Smooth muscle cell (in vitro differentiated cells): ENCODE data around the gene PDE9A. TPM values are rescaled to one million over a fixed set of nuclear protein-coding genes. Genes with fewer than 3 reads are reported as not detected.

ENCODE experiments used
- DNase-seq: peaks from one replicate; lab custom pipeline; 2025; ENCODE audit not compliant: unreplicated experiment; lab: John Stamatoyannopoulos, UW
- H2AFZ ChIP-seq: fragments of 200-600 bp; sonication (generic); 2 replicates; pipeline ENCODE4 v1.6.0; 2016; ENCODE audit warnings: antibody characterized with exemption, low read depth, mild to moderate bottlenecking
- H3F3A ChIP-seq: fragments of 200-600 bp; sonication (generic); 2 replicates; pipeline ENCODE4 v1.6.0; 2017; ENCODE audit warnings: antibody characterized with exemption, low read depth
- H3K27ac ChIP-seq: fragments of 200-600 bp; sonication (generic); 2 replicates; pipeline ENCODE4 v1.5.1; 2016; ENCODE audit warnings: low read depth, mild to moderate bottlenecking
- H3K27me3 ChIP-seq: fragments of 200-600 bp; sonication (generic); 2 replicates; pipeline ENCODE4 v1.6.1; 2016; ENCODE audit warnings: low read depth, mild to moderate bottlenecking
- H3K36me3 ChIP-seq: fragments of 200-600 bp; sonication (generic); 2 replicates; pipeline ENCODE4 v1.5.1; 2016; ENCODE audit warnings: low read depth
- H3K4me1 ChIP-seq: fragments of 200-600 bp; sonication (generic); 2 replicates; pipeline ENCODE4 v1.5.1; 2016; ENCODE audit warnings: low read depth
- H3K4me2 ChIP-seq: fragments of 200-600 bp; sonication (generic); 2 replicates; pipeline ENCODE4 v1.6.0; 2016; ENCODE audit warnings: mild to moderate bottlenecking
- H3K4me3 ChIP-seq: fragments of 200-600 bp; sonication (generic); 2 replicates; pipeline ENCODE4 v1.5.1; 2016; ENCODE audit warnings: mild to moderate bottlenecking
- H3K79me2 ChIP-seq: fragments of 200-600 bp; sonication (generic); 2 replicates; pipeline ENCODE4 v1.6.0; 2016; ENCODE audit warnings: low read depth, mild to moderate bottlenecking
- H3K9ac ChIP-seq: fragments of 200-600 bp; sonication (generic); 2 replicates; pipeline ENCODE4 v1.6.0; 2016; ENCODE audit warnings: low read depth
- H3K9me3 ChIP-seq: fragments of 200-600 bp; sonication (generic); replicated peaks from 2 replicates; pipeline ENCODE4 v1.5.1; 2016; ENCODE audit warnings: low read depth
- H4K20me1 ChIP-seq: fragments of 200-600 bp; sonication (generic); 2 replicates; pipeline ENCODE4 v1.6.0; 2016; ENCODE audit warnings: low read depth
- WGBS: methylation state at CpG from one replicate; pipeline ENCODE4 v1.1.7; 2016; ENCODE audit warnings: low lambda C conversion rate; 5-methylcytosine and 5-hydroxymethylcytosine counted together
- polyA plus RNA-seq: library from polyadenylated mRNA; unstranded; fragments of >200 nt; fragmentation: Nextera tagmentation; extraction: Ambion mirVana; gene quantifications from 2 replicates; pipeline ENCODE4 v1.2.1, GENCODE V29; 2016
- total RNA-seq: library from RNA; depleted of rRNA; stranded (reverse); fragments of >200 nt; gene quantifications from 2 replicates; pipeline ENCODE4 v1.2.3, GENCODE V29; 2014
- TF ChIP-seq, protein P1 (sequence below): fragments of 200-600 bp; sonication (generic); IDR thresholded peaks from 2 replicates; pipeline ENCODE4 v1.5.1; 2017; ENCODE audit warnings: borderline replicate concordance, mild to moderate bottlenecking, antibody characterized with exemption; ENCODE audit not compliant: insufficient read depth, poor library complexity, severe bottlenecking

The PDE9A gene
- total and polyA plus RNA-seq, 2 experiments from 2014 or later = 4.3 to 12.3 TPM

DNA sequence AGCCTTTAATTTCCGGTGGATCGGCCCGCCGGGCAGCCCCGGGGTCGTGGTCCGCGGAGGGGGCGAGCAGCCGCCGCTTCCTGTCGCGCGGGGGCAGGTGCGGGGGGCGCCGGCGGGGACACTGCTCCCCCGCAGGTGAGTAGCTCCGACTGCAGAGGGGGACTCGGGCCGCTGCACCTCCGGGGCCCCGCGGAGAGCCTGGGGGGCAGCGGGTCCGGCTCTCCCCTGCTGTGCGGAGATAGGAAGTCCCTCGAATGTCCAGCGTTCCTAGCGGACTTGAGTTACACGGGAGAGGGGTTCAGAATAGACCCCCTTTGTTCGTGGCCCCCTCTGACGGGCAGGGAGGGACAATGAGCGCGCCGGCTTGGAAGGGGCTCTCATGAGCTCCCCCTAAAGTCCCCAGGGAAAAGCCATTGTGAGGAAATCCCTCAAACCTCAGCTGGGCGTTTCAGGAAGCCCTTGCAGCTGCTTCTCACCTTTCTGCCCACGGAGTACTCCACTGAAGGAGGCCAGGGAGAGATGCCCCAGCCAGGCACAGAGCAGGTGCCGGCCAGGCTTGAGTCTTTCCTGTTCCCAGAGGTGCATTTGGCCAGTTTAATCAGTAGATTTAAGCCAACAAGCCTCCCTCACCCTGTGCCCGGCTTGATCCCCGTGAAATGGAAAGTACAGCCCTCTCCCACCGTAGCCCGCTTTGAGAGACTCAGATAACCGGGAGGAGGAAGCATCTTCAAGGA is 925 bp downstream of the PDE9A start:
- TF ChIP-seq, protein P1, sequence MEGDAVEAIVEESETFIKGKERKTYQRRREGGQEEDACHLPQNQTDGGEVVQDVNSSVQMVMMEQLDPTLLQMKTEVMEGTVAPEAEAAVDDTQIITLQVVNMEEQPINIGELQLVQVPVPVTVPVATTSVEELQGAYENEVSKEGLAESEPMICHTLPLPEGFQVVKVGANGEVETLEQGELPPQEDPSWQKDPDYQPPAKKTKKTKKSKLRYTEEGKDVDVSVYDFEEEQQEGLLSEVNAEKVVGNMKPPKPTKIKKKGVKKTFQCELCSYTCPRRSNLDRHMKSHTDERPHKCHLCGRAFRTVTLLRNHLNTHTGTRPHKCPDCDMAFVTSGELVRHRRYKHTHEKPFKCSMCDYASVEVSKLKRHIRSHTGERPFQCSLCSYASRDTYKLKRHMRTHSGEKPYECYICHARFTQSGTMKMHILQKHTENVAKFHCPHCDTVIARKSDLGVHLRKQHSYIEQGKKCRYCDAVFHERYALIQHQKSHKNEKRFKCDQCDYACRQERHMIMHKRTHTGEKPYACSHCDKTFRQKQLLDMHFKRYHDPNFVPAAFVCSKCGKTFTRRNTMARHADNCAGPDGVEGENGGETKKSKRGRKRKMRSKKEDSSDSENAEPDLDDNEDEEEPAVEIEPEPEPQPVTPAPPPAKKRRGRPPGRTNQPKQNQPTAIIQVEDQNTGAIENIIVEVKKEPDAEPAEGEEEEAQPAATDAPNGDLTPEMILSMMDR = no peak
- H3K4me1 ChIP-seq = peaks cover 16% of the 10 kb centered on the region
- peaks cover 3% of the 10 kb centered on the region for H3K79me2 ChIP-seq
- WGBS = 9% methylated on average over 28 of the region's 45 CpGs
- peak overlapping the region; percentile 88 for H3K4me3 ChIP-seq
- H3K9ac ChIP-seq = peak overlapping the region; percentile 64
- no peaks in the 10 kb centered on the region for H3K36me3 ChIP-seq
- H3K4me2 ChIP-seq = peak overlapping the region; percentile 100
- no peaks in the 10 kb centered on the region for H3F3A ChIP-seq
- peak overlapping the region; percentile 47 for H2AFZ ChIP-seq
- no peak for DNase-seq
- H3K27me3 ChIP-seq = no peaks in the 10 kb centered on the region
- no peaks in the 10 kb centered on the region for H3K9me3 ChIP-seq
- H4K20me1 ChIP-seq = peaks cover 50% of the 10 kb centered on the region
- H3K27ac ChIP-seq = no peak overlapping the region

DNA sequence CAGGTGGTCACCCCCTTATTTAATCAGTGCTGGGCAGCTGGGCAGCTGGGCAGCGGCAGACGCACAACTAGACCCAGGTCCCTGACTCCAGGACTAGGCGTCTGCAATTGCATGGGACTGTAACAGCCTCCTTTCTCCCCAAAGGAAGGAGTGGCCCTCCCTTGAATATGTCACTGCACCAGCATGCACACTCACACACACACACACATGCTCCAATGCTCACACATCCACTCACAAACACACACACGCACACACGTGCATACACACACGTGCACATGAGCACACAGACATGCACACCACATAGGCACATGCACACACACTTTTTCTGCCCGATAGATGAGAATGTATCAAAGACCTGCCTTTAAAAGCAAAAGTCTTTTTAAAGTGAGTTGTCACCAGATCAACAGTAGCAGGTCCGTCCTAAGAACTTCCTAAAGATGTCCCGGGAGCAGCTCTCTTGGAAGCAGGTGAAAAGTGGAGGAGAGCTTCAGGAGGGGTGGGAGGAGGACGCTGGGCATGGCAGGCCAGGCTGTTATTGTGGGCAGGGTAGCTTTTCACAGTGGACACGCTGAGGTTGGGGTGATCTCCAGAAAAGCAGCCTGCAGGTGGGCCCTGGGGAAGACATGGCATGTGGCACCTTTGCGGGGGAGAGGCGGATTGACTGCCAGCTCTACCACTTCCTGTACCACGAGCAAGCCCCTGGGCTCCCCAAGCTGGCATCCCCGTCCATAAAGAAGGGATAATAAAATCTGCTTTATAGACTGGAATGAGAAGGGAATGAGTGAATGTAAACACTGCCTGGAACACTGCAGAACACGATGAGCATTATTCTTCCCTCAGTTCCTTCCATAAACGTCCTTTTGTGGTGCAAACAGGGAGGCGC is 1.7 kb downstream of the PDE9A start:
- Histone ChIP-seq H3F3A (no peaks in the 10 kb centered on the region), H3K27ac (no peak overlapping the region), H3K27me3 (no peaks in the 10 kb centered on the region), H2AFZ (no peak overlapping the region), H3K4me2 (peak overlapping the region; percentile 100), H4K20me1 (peaks cover 56% of the 10 kb centered on the region), H3K9me3 (no peaks in the 10 kb centered on the region), H3K4me1 (peaks cover 16% of the 10 kb centered on the region), H3K9ac (no peak overlapping the region), H3K36me3 (no peaks in the 10 kb centered on the region), H3K79me2 (peaks cover 3% of the 10 kb centered on the region), H3K4me3 (peak overlapping the region; percentile 88)
- no peak for DNase-seq
- WGBS = 71% methylated on average over 18 of the region's 18 CpGs
- TF ChIP-seq, protein P1 = no peak

DNA sequence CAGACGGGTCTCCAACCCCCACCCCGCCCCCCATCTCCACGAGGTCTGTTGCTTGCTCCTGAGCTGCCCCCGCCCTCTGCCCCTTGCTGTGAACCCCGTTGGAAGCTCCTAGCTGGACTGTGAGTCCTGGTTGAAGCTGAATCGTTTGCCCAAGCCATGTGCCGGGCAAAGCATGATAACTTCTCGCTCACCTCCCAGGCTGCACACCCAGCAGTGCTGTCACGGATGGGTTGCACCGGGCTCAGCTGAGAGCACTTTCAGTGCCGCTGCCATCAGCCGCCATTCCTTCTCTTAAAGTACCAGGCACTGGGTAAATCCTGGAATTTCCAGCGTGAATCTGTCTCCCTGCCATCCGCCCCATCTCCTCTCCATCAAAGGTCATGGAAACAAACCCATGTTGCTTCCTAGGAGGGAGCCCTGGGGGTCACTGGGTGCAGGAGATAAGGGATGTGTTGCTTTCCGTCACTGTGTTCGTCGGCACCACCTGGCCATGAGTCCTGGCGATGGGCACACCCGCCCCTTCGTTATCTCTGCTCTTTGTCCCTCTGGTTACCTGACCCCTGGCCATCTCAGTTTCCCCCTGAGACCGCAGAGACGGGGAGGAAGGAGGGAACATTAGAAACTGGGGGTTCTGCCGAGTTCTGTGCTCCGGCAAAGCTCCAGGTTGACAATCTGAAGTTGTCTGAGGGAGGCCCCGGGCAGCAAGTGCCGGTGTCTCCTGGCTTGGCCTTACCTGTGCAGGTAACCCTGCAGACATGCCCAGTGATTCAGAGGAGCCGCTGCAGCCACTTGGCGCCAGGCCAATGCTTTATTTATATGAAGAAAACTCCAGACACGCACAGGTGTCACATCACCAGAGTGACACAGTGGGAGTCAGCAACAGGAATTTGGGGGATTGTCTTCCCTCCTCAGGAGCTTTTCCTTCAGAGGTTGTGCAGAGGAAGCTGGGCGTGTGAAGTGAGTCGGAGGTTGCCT is 2.7 kb downstream of the PDE9A start:
- Histone ChIP-seq H3K79me2 (peaks cover 3% of the 10 kb centered on the region), H3K27ac (no peak overlapping the region)

More for the DNA sequence above, 2.7 kb downstream of the PDE9A start:
- Histone ChIP-seq H3K9ac (no peak overlapping the region), H3K36me3 (no peaks in the 10 kb centered on the region), H3K4me3 (peak overlapping the region; percentile 13), H3K9me3 (no peaks in the 10 kb centered on the region), H2AFZ (no peak overlapping the region), H3K4me2 (no peak overlapping the region), H3K4me1 (peaks cover 16% of the 10 kb centered on the region), H3F3A (no peaks in the 10 kb centered on the region), H3K27me3 (no peaks in the 10 kb centered on the region), H4K20me1 (peaks cover 62% of the 10 kb centered on the region)
- WGBS = 80% methylated on average over 31 of the region's 31 CpGs
- DNase-seq = no peak
- TF ChIP-seq, protein P1 = no peak
